ENCODE results near the gene SLC29A2.

Gene SLC29A2

DNA sequence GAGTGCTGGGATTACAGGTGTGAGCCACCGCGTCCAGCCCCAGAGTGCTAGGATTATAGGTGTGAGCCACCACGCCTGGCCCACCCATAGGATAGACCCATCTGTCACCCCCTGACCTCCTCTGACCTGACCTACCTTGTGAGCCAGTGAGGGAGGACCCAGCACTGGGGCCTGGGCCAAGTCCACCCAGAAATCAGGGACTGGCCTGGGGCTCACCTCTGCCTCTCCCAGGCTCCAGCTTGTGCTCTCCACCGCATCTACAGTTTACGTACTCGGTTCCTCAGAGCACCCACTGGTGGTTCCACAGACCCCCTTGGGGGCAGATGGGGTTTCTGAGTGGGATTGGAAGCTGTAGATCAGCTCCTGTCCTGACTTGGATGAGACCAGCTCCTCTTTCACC lies 6.4 kb downstream of the SLC29A2 start:
- DNase-seq (ENCODE audit: low read depth) = no peak
- no peak for TF ChIP-seq CTCF (IDR thresholded peaks at IDR 0.05; ENCODE audit: insufficient read depth, low read depth, low read length, missing control alignments)
- H3K4me3 ChIP-seq (ENCODE audit: low read length) = no peak overlapping the region

GRCh38 chr11:66363805-66364535 lies 7.6 kb downstream of the SLC29A2 start:
- peak; percentile 67 for TF ChIP-seq CTCF (IDR thresholded peaks at IDR 0.05; ENCODE audit: insufficient read depth, low read depth, low read length, missing control alignments)
- peak; percentile 36 for DNase-seq (ENCODE audit: low read depth)
- H3K4me3 ChIP-seq (ENCODE audit: low read length) = no peak overlapping the region

GRCh38 chr11:66363187-66363601 lies 8.4 kb downstream of the SLC29A2 start:
- no peak overlapping the region for H3K4me3 ChIP-seq (ENCODE audit: low read length)

DNA sequence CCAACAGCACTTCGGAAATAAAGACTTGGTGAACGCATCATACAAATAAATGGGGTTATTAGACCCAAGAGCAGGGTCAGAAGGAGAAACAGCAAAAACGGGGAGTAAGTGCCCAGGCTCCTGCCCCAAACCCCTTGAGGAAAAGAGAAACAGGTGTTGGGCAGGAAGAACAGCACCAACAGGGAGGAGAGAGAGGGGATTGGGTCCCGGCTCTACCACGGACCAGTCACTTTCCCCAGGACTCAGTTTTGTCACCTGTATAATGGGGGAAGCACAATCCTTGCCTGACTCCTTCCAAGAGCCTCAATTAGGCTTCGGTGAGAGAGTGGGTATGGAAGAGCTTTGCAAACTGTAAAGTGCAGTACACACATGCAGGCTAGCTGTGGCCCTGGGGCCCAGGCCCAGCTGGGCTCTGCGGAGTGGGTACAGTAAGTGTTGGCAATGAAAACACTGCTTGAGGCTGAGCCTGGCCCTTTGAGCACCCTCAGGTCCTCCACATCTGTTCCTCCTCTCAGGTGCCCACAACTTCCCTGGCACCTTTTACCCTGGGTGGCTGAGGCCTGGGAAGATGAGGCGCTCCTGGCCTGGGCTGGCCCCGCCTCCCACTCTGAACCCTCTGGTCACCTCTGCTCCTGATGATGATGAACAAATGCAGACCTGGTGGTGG lies 8.9 kb downstream of the SLC29A2 start:
- DNase-seq (ENCODE audit: low read depth) = no peak

More at GRCh38 chr11:66363187-66363601, 8.4 kb downstream of the SLC29A2 start:
- DNase-seq (ENCODE audit: low read depth) = no peak
- TF ChIP-seq CTCF (IDR thresholded peaks at IDR 0.05; ENCODE audit: insufficient read depth, low read depth, low read length, missing control alignments) = no peak

GRCh38 chr11:66361502-66361941 lies 10.0 kb downstream of the SLC29A2 start:
- H3K4me3 ChIP-seq (ENCODE audit: low read length) = no peak overlapping the region
- DNase-seq (ENCODE audit: low read depth) = no peak
- TF ChIP-seq CTCF (IDR thresholded peaks at IDR 0.05; ENCODE audit: insufficient read depth, low read depth, low read length, missing control alignments) = no peak

More for the DNA sequence above, 8.9 kb downstream of the SLC29A2 start:
- no peak for TF ChIP-seq CTCF (IDR thresholded peaks at IDR 0.05; ENCODE audit: insufficient read depth, low read depth, low read length, missing control alignments)
- no peak overlapping the region for H3K4me3 ChIP-seq (ENCODE audit: low read length)

GRCh38 chr11:66360406-66361073 lies 11.0 kb downstream of the SLC29A2 start:
- TF ChIP-seq CTCF (IDR thresholded peaks at IDR 0.05; ENCODE audit: insufficient read depth, low read depth, low read length, missing control alignments) = no peak
- DNase-seq (ENCODE audit: low read depth) = no peak
- H3K4me3 ChIP-seq (ENCODE audit: low read length) = no peak overlapping the region

Data from epithelial cell of esophagus (primary cell).